HFFc6 (cell line): ENCODE results near the gene SH3GL1. TPM values are rescaled to one million over a fixed set of nuclear protein-coding genes. Genes with fewer than 3 reads are reported as not detected.
A peak's percentile ranks its signal among the peaks of the same experiment; 100 is the strongest.

Experiments used
- DNase-seq: peaks from one replicate; pipeline ENCODE4 v3.0.0-alpha.2; 2018
- H3K27ac Mint-ChIP-seq: 2 replicates; pipeline ENCODE4 v1.8.0; 2020; ENCODE audit warnings: mild to moderate bottlenecking, mixed read lengths
- H3K27me3 Mint-ChIP-seq: 2 replicates; pipeline ENCODE4 v1.8.0; 2021; ENCODE audit warnings: mild to moderate bottlenecking, moderate library complexity, mixed read lengths; ENCODE audit not compliant: insufficient read depth
- H3K36me3 Mint-ChIP-seq: 2 replicates; pipeline ENCODE4 v1.8.0; 2021; ENCODE audit warnings: low read depth, mixed read lengths
- H3K4me1 Mint-ChIP-seq: 2 replicates; pipeline ENCODE4 v1.8.0; 2020; ENCODE audit warnings: low read depth, mixed read lengths
- H3K4me3 Mint-ChIP-seq: 2 replicates; pipeline ENCODE4 v1.8.0; 2020; ENCODE audit warnings: mild to moderate bottlenecking, moderate library complexity, mixed read lengths
- H3K9me3 Mint-ChIP-seq: 2 replicates; pipeline ENCODE4 v1.8.0; 2020; ENCODE audit warnings: mild to moderate bottlenecking, mixed read lengths
- total RNA-seq, 6 experiments: library from RNA; stranded (reverse); fragmentation: NEBNext Ultra II Directional; extraction: Animal tissue kit (Norgen Biotek cat#: 25700); gene quantifications; 2 replicates in 1 of 6; 3 replicates in 5 of 6; pipeline ENCODE4 v1.2.3, GENCODE V29; 2021
- TF ChIP-seq, protein P1 (sequence below): fragments of 200-600 bp; sonication (generic); IDR thresholded peaks from 2 replicates; pipeline ENCODE4 v1.5.0; 2021; ENCODE audit warnings: antibody characterized with exemption, mild to moderate bottlenecking

Gene SH3GL1
- total RNA-seq, 6 experiments from 2014 or later: 102 to 126 (median 110) TPM

- TF ChIP-seq, protein P1, sequence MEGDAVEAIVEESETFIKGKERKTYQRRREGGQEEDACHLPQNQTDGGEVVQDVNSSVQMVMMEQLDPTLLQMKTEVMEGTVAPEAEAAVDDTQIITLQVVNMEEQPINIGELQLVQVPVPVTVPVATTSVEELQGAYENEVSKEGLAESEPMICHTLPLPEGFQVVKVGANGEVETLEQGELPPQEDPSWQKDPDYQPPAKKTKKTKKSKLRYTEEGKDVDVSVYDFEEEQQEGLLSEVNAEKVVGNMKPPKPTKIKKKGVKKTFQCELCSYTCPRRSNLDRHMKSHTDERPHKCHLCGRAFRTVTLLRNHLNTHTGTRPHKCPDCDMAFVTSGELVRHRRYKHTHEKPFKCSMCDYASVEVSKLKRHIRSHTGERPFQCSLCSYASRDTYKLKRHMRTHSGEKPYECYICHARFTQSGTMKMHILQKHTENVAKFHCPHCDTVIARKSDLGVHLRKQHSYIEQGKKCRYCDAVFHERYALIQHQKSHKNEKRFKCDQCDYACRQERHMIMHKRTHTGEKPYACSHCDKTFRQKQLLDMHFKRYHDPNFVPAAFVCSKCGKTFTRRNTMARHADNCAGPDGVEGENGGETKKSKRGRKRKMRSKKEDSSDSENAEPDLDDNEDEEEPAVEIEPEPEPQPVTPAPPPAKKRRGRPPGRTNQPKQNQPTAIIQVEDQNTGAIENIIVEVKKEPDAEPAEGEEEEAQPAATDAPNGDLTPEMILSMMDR: no peak
- Mint-ChIP-seq H3K9me3 (no peaks in the 10 kb centered on the region), H3K4me3 (no peak overlapping the region; the same call in 1 of the 2 replicates), H3K27ac (peak overlapping the region; percentile 59; the same call in 1 of the 2 replicates), H3K4me1 (no peaks in the 10 kb centered on the region; the same call in 1 of the 2 replicates), H3K27me3 (peaks cover 14% of the 10 kb centered on the region), H3K36me3 (peaks cover 15% of the 10 kb centered on the region; the same call in 1 of the 2 replicates)
- no peak for DNase-seq
Measured at GRCh38 chr19:4443966-4444764, 43.8 kb upstream of the SH3GL1 start.

DNA sequence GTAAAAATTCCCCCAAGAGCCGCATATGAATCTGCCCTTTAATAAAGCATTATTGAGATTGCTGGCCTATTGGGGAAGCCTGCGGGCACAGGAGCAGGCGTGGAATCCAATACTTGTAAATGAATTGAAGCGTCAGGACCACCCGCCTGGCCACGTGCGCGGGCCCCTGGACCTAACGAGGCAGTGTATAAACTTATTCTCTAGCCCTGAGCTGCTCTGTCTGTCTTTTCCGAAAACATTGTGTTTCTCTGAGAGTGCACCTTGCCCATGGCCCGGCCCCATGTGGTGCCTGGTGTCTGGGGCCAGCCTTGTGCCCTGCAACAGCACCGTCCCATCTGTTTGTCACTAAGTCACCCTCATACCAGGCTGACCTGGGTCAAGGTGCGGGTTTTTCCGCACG is 42.8 kb upstream of the SH3GL1 start:
- H3K9me3 Mint-ChIP-seq: no peaks in the 10 kb centered on the region
- H3K4me1 Mint-ChIP-seq: no peaks in the 10 kb centered on the region; the same call in 1 of the 2 replicates
- H3K27ac Mint-ChIP-seq: no peak overlapping the region
- TF ChIP-seq, protein P1: no peak
- peaks cover 13% of the 10 kb centered on the region; the same call in 1 of the 2 replicates for H3K36me3 Mint-ChIP-seq
- peaks cover 13% of the 10 kb centered on the region for H3K27me3 Mint-ChIP-seq
- no peak overlapping the region for H3K4me3 Mint-ChIP-seq
- DNase-seq: no peak

- no peak for DNase-seq
- Mint-ChIP-seq H3K4me3 (no peak overlapping the region), H3K36me3 (peaks cover 13% of the 10 kb centered on the region; the same call in 1 of the 2 replicates), H3K27me3 (peaks cover 12% of the 10 kb centered on the region), H3K4me1 (no peaks in the 10 kb centered on the region; the same call in 1 of the 2 replicates), H3K9me3 (no peaks in the 10 kb centered on the region), H3K27ac (no peak overlapping the region)
- TF ChIP-seq, protein P1: no peak
Measured at GRCh38 chr19:4442819-4443146, 42.4 kb upstream of the SH3GL1 start.

DNA sequence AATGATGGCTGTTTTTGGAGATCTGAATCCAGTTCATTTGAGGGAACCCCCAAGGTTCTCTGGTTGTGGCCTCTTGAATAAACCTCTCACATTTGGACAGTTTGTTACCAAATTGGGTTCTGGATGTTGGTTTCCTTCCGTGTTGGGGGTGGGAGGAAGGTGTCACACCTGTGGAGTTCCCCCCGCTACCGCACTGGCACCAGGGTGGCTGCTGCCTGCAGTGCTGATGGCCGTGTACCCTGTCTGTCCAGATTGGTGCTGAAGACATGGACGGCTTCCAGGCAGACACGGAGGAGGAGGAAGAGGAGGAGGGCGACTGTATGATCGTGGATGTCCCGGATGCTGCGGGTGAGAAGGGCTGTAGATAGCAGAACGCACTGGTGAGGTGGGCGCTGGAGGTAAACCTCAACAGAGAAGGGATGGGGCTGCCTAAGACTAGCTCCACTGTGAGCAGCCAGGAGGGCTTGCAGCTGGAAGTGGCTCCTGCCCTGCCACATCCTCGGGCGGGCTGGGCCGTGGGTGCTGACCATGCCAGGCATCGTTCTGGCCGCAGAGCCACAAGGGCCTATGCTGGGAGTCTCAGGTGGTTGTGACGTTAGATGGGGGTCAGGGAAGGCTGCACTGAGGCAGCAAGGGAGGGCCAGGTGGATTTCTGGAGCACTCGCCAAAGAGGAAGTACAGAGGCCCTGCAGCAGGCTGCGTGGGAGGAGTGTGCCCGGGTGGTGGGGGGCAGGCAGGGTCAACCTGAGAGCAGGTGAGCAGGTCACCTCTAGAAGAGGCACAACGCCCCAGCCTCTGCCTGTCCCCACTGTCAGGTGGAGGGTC is 41.9 kb upstream of the SH3GL1 start:
- TF ChIP-seq, protein P1: no peak
- Mint-ChIP-seq H3K36me3 (peaks cover 13% of the 10 kb centered on the region; the same call in 1 of the 2 replicates), H3K4me3 (no peak overlapping the region), H3K9me3 (no peaks in the 10 kb centered on the region), H3K27me3 (peaks cover 12% of the 10 kb centered on the region), H3K27ac (no peak overlapping the region; the same call in 1 of the 2 replicates), H3K4me1 (no peaks in the 10 kb centered on the region; the same call in 1 of the 2 replicates)
- no peak for DNase-seq

DNA sequence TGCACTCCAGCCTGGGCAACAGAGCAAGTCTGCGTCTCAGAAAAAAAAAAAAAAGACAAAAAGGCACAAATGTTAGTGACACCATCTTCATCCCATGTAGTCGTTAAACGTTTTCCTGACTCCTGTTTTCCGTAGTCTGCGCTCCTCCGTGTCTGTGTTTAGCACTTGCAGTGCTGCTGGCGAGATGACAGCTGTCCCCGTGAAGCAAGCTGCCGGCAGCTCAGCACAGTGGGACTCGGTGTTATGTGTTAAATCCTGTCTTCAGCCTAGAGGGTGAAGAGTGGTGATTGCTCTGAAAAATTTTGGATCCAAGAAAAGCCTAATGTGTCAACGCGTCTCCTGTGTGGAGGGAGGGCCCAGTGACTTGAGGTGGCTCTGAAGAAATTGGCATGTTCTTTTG is 38.9 kb upstream of the SH3GL1 start:
- Mint-ChIP-seq H3K9me3 (no peaks in the 10 kb centered on the region), H3K4me1 (no peaks in the 10 kb centered on the region; the same call in 1 of the 2 replicates), H3K4me3 (no peak overlapping the region), H3K27me3 (peaks cover 12% of the 10 kb centered on the region), H3K36me3 (peaks cover 15% of the 10 kb centered on the region; the same call in 1 of the 2 replicates), H3K27ac (no peak overlapping the region; the same call in 1 of the 2 replicates)
- no peak for DNase-seq
- TF ChIP-seq, protein P1: no peak
